MM.1S (cell line): Measurements from ENCODE around the gene INPP5F.

ENCODE experiments used
- DNase-seq: peaks from one replicate; pipeline ENCODE4 v3.0.0-alpha.2; 2015
- H2AFZ ChIP-seq: fragments of 300-600 bp; sonication (generic); 2 replicates; pipeline ENCODE4 v1.6.0; 2016; ENCODE audit warnings: antibody characterized with exemption, low read length
- H3F3A ChIP-seq: fragments of 300-600 bp; sonication (generic); 2 replicates; pipeline ENCODE4 v1.6.1; 2016; ENCODE audit warnings: mild to moderate bottlenecking, antibody characterized with exemption, low read length, moderate library complexity, mixed read lengths; ENCODE audit not compliant: insufficient read depth
- H3K27ac ChIP-seq: fragments of 300-600 bp; sonication (generic); 2 replicates; pipeline ENCODE4 v1.5.1; 2016; ENCODE audit warnings: mild to moderate bottlenecking, low read length
- H3K27me3 ChIP-seq: fragments of 300-600 bp; sonication (generic); replicated peaks from 2 replicates; pipeline ENCODE4 v1.6.0; 2016; ENCODE audit warnings: low read length; ENCODE audit not compliant: insufficient read depth
- H3K36me3 ChIP-seq: fragments of 300-600 bp; sonication (generic); replicated peaks from 2 replicates; pipeline ENCODE4 v1.6.1; 2016; ENCODE audit warnings: mild to moderate bottlenecking, low read length, mixed read lengths; ENCODE audit not compliant: insufficient read depth
- H3K4me1 ChIP-seq: fragments of 300-600 bp; sonication (generic); 2 replicates; pipeline ENCODE4 v1.6.1; 2016; ENCODE audit warnings: low read length, mixed read lengths
- H3K4me2 ChIP-seq: fragments of 300-600 bp; sonication (generic); 2 replicates; pipeline ENCODE4 v1.6.0; 2016; ENCODE audit warnings: low read depth, low read length
- H3K4me3 ChIP-seq: fragments of 300-600 bp; sonication (generic); 2 replicates; pipeline ENCODE4 v1.5.1; 2016; ENCODE audit warnings: low read length, mixed read lengths
- H3K79me2 ChIP-seq: fragments of 300-600 bp; sonication (generic); 2 replicates; pipeline ENCODE4 v1.6.1; 2016; ENCODE audit warnings: mixed run types, low read length, mixed read lengths
- H3K9ac ChIP-seq: fragments of 300-600 bp; sonication (generic); 2 replicates; pipeline ENCODE4 v1.6.1; 2016; ENCODE audit warnings: low read length, mixed read lengths
- H3K9me2 ChIP-seq: fragments of 300-600 bp; sonication (generic); replicated peaks from 2 replicates; pipeline ENCODE4 v1.6.1; 2016; ENCODE audit warnings: mild to moderate bottlenecking, low read length, mixed read lengths; ENCODE audit not compliant: insufficient read depth
- H3K9me3 ChIP-seq: fragments of 300-600 bp; sonication (generic); replicated peaks from 2 replicates; pipeline ENCODE4 v1.6.1; 2016; ENCODE audit warnings: mild to moderate bottlenecking, low read length, mixed read lengths; ENCODE audit not compliant: insufficient read depth
- H4K20me1 ChIP-seq: fragments of 300-600 bp; sonication (generic); 2 replicates; pipeline ENCODE4 v1.6.1; 2016; ENCODE audit warnings: mild to moderate bottlenecking, low read length, moderate library complexity, mixed read lengths; ENCODE audit not compliant: insufficient read depth
- EZH2 ChIP-seq: fragments of 300-600 bp; sonication (generic); optimal IDR thresholded peaks from 2 replicates; pipeline ENCODE3; 2017; ENCODE audit warnings: low read depth, mild to moderate bottlenecking, antibody characterized with exemption, low read length, mixed read lengths
- EZH2phosphoT487 ChIP-seq: fragments of 300-600 bp; sonication (generic); IDR thresholded peaks from 2 replicates; pipeline ENCODE4 v1.6.1; 2018; ENCODE audit warnings: antibody characterized with exemption, low read length
- TF ChIP-seq, protein P1 (sequence below): fragments of 300-600 bp; sonication (generic); IDR thresholded peaks from 2 replicates; pipeline ENCODE4 v1.5.1; 2016; ENCODE audit warnings: antibody characterized with exemption, low read length, mixed read lengths

The INPP5F gene

DNA sequence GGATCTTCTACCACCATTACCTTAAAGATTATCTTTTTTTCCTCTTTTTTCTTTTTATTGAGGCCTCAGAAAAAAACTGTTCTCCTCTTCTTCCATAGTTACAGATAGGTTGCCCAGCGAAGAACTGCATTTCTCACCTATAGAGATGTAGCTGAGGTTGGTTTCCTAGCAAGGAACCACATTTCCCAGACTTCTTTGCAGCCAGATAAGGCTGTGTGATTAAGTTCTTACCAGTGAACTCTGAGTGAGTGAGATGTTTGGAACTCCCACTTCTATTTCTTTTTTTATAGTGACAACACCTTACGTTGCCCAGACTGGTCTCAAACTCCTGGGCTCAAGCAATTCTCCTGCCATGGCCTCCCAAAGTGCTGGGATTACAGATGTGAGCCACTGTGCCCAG is 152.7 kb downstream of the INPP5F start:
- no peak for TF ChIP-seq EZH2phosphoT487
- TF ChIP-seq, protein P1, sequence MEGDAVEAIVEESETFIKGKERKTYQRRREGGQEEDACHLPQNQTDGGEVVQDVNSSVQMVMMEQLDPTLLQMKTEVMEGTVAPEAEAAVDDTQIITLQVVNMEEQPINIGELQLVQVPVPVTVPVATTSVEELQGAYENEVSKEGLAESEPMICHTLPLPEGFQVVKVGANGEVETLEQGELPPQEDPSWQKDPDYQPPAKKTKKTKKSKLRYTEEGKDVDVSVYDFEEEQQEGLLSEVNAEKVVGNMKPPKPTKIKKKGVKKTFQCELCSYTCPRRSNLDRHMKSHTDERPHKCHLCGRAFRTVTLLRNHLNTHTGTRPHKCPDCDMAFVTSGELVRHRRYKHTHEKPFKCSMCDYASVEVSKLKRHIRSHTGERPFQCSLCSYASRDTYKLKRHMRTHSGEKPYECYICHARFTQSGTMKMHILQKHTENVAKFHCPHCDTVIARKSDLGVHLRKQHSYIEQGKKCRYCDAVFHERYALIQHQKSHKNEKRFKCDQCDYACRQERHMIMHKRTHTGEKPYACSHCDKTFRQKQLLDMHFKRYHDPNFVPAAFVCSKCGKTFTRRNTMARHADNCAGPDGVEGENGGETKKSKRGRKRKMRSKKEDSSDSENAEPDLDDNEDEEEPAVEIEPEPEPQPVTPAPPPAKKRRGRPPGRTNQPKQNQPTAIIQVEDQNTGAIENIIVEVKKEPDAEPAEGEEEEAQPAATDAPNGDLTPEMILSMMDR: no peak
- TF ChIP-seq EZH2: no peak
- no peak overlapping the region for H3K27ac ChIP-seq
- no peaks in the 10 kb centered on the region for H4K20me1 ChIP-seq
- H3K79me2 ChIP-seq: no peaks in the 10 kb centered on the region
- no peaks in the 10 kb centered on the region for H3K9me3 ChIP-seq
- H3K9ac ChIP-seq: no peak overlapping the region
- H2AFZ ChIP-seq: no peak overlapping the region
- H3K4me3 ChIP-seq: no peak overlapping the region
- DNase-seq: no peak
- no peaks in the 10 kb centered on the region for H3K9me2 ChIP-seq
- no peaks in the 10 kb centered on the region for H3K27me3 ChIP-seq
- no peaks in the 10 kb centered on the region for H3K36me3 ChIP-seq
- H3K4me2 ChIP-seq: no peak overlapping the region
- no peaks in the 10 kb centered on the region for H3F3A ChIP-seq
- H3K4me1 ChIP-seq: 0 out of 2 replicates have a peak, but pooled peaks cover 4% of the 10 kb centered on the region
